ENCODE measurements around the gene TNIK.

The TNIK gene

GRCh38 chr3:171218069-171218468 lies 242.1 kb downstream of the TNIK start:
- DNase-seq, result no peak

- DNase-seq, result no peak
Measured at GRCh38 chr3:171213907-171214306, 246.3 kb downstream of the TNIK start.

GRCh38 chr3:171213178-171213577 lies 247.0 kb downstream of the TNIK start:
- DNase-seq, result no peak

- DNase-seq, result no peak
Measured at GRCh38 chr3:171212648-171213047, 247.6 kb downstream of the TNIK start.

GRCh38 chr3:171206283-171206682 lies 253.9 kb downstream of the TNIK start:
- DNase-seq, result no peak

- no peak for DNase-seq
Measured at GRCh38 chr3:171204942-171205341, 255.3 kb downstream of the TNIK start.

GRCh38 chr3:171201825-171202224 lies 258.4 kb downstream of the TNIK start:
- no peak for DNase-seq

- DNase-seq, result no peak
Measured at GRCh38 chr3:171200750-171201088, 259.5 kb downstream of the TNIK start.

GRCh38 chr3:171200052-171200749 lies 260.0 kb downstream of the TNIK start:
- no peak for DNase-seq

- DNase-seq, result no peak
Measured at GRCh38 chr3:171199473-171199829, 260.8 kb downstream of the TNIK start.

- DNase-seq, result no peak
Measured at GRCh38 chr3:171198781-171199472, 261.3 kb downstream of the TNIK start.

- no peak for DNase-seq
Measured at GRCh38 chr3:171195686-171196085, 264.5 kb downstream of the TNIK start.

- DNase-seq, result no peak
Measured at GRCh38 chr3:171194965-171195364, 265.2 kb downstream of the TNIK start.

GRCh38 chr3:171193693-171194092 lies 266.5 kb downstream of the TNIK start:
- DNase-seq, result no peak

GRCh38 chr3:171192176-171192854 lies 267.9 kb downstream of the TNIK start:
- DNase-seq, result no peak

- DNase-seq, result no peak
Measured at GRCh38 chr3:171190668-171191067, 269.5 kb downstream of the TNIK start.

- DNase-seq, result no peak
Measured at GRCh38 chr3:171189394-171190080, 270.7 kb downstream of the TNIK start.

GRCh38 chr3:171187706-171188290 lies 272.4 kb downstream of the TNIK start:
- no peak for DNase-seq

- no peak for DNase-seq
Measured at GRCh38 chr3:171186817-171187500, 273.2 kb downstream of the TNIK start.

- DNase-seq, result no peak
Measured at GRCh38 chr3:171186383-171186782, 273.8 kb downstream of the TNIK start.

GRCh38 chr3:171185959-171186358 lies 274.2 kb downstream of the TNIK start:
- DNase-seq, result no peak

GRCh38 chr3:171184372-171184771 lies 275.8 kb downstream of the TNIK start:
- no peak for DNase-seq

- DNase-seq, result no peak
Measured at GRCh38 chr3:171183042-171183441, 277.2 kb downstream of the TNIK start.

Measured in SIG-M5 (cell line).